Left ventricle myocardium superior (tissue), 1 donor: ENCODE results near the gene NPSR1. TPM values are rescaled to one million over a fixed set of nuclear protein-coding genes. Genes with fewer than 3 reads are reported as not detected.

ENCODE experiments used
- ATAC-seq: fragments of 200-7000 bp; cut with Tn5 transposase; one replicate; pipeline ENCODE4 v1.9.1; 2020; ENCODE audit warnings: mild to moderate bottlenecking, moderate library complexity
- DNase-seq: peaks from one replicate; pipeline ENCODE4 v3.0.0-alpha.2; 2020
- intact Hi-C: fragments of 100-400 bp; cut with micrococcal nuclease; formaldehyde crosslinking; loops from one replicate; pipeline ENCODE4 v1.11.0; 2022
- total RNA-seq: library from RNA; stranded (reverse); fragmentation: NEBNext Ultra II Directional; extraction: Animal tissue kit (Norgen Biotek cat#: 25700); gene quantifications from one replicate; pipeline ENCODE4 v1.2.1, GENCODE V29; 2021
- donor health status: DM: no; HTN: yes; CAD: no; lungs with severe emphysema.

Gene NPSR1
- total RNA-seq, 1 donor from 2014 or later, result not detected

DNA sequence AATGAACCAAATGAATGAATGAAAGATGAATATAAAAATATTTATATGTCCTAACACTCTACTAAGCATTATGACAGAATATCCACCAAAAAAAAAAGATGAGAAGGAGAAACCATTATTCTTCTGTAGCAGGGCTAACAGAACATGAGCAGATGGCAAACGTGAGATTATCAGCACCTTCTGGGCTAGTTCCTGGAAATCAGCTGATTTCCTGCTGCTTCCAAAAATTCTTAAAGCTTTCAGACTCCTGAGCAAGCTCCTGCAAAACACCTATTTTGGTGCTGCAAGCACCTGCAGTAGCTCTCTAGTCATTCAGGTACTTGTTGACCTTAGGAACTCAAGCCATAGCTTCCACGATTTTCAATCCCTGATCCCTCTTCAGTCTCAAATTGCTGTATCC lies 51.8 kb downstream of the NPSR1 start:
- DNase-seq (no peak), ATAC-seq (no peak)
- intact Hi-C loops, result no loop called here

DNA sequence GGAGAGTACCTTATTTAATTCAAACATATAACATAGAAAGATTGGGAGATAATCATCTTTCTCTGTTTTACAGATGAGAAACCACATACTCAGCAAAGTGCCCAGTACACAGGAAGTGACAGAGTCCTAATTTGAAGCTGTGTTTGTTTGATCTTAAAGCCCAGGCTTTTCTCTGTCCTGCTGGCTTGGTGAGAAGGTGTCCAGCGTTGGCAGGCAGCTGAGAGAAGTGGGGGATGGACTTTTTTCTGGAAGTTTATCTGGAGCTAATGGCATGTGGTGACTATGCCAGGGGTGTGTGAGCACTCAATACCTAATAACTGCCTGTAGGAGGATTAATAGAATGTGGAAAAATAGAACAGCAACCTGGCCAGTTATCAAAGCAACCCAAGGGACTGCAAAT lies 60.8 kb downstream of the NPSR1 start:
- ATAC-seq (peak; percentile 70), DNase-seq (no peak)
- intact Hi-C loops, result no loop called here

DNA sequence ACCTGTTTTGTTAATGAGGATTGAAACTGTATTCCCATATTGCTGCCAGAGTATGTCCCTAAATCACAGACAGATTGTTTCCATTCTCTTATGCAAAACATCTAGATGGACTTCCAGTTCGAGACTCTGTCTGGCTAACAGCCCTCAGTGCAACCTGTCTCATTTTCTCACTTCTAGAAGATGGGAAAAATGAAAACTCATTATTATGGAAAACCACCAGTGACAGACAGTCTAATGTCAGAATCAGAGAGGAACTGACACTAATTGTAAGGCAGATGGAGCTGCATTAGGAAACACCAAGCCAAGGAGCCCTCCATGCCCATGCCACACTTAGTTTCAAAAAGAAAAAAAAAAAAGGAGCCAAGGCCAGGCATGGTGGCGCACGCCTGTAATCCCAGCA lies 61.6 kb downstream of the NPSR1 start:
- no peak for ATAC-seq
- DNase-seq, result no peak
- intact Hi-C loops, result no loop called here

DNA sequence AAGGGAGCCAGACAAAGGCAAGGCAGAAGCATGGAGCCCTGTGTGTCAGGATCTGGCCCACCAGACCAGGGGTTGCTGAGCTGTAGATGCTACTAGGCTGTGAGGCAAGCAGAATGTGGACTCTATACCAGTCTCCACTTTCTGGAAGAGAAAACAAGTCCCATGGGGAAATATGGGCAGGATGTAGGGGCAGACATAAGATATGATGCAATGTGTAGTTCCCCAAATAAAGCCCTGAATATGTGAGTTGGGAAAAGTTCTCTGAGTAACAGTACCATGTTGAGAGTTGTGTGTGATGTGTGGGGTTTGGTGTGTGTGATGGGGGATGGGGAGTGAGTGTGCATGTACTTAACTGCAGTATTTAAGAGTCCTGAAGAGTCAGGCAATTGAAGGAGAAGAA lies 62.3 kb downstream of the NPSR1 start:
- intact Hi-C loops, result no loop called here
- DNase-seq, result no peak

DNA sequence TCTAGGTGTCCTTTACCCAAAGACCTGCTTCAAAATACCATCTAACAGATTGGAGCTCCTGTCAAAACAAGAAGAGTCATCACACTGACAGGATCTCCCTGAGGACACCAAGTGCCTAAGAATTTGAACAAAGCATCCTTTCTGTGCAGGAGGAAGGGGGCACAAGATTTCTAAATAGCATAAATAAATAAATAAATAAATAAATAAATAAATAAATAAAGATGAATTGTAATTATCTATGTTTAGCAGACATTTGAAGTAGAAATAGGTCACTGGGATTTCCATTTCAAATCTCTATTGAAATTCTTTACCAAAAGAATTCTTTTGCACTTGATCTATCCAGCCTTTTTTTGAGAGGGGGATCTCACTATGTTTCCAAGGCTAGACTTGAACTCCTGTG lies 65.3 kb downstream of the NPSR1 start:
- ATAC-seq, result no peak
- DNase-seq, result no peak
- intact Hi-C loops, result no loop called here

More for the DNA sequence above, 62.3 kb downstream of the NPSR1 start:
- no peak for ATAC-seq

DNA sequence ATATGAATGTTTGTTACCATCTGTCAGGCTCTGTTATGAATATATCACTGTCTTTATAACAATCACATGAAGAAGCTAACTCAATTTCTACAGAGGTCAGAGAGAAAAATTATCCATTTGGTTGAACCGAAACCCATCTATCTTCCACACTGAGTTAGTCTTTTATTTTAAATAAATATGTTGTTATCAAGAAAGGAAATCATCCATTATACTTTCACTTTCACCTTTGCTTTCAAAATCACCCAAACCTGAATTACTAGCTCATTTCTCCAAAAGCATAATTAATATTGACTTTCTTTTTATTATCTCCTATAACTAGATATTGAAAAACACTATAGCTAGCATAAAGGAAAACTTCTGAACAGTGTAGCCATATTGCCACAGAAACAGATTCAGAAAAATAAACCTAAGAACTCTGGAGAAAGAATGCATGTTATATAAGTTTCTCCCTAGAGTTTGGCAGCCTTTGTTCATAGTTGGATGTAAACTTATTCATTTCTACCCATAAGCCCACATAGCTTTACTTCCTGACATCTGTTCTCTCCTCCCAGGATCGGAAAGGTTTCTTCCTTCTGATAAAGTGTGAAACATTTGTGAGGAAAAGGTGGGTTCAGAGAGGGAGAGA lies 66.0 kb downstream of the NPSR1 start:
- DNase-seq (no peak), ATAC-seq (no peak)
- intact Hi-C loops, result no loop called here

DNA sequence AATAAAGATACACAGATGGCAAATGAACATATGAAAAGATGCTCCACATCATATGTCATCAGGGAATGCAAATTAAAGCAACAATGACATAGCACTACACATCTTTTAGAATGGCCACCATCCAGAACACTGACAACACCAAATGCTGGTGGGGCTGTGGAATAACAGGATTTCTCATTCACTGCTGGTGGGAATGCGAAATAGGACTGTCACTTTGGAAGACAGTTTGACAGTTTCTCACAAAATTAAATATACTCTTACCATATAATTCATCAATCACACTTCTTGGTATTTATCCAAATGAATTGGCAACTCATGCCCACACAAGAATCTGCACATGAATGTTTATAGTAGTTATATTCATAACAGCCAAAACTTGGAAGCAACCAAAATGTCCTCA lies 68.2 kb downstream of the NPSR1 start:
- ATAC-seq, result no peak
- no peak for DNase-seq
- intact Hi-C loops, result no loop called here

DNA sequence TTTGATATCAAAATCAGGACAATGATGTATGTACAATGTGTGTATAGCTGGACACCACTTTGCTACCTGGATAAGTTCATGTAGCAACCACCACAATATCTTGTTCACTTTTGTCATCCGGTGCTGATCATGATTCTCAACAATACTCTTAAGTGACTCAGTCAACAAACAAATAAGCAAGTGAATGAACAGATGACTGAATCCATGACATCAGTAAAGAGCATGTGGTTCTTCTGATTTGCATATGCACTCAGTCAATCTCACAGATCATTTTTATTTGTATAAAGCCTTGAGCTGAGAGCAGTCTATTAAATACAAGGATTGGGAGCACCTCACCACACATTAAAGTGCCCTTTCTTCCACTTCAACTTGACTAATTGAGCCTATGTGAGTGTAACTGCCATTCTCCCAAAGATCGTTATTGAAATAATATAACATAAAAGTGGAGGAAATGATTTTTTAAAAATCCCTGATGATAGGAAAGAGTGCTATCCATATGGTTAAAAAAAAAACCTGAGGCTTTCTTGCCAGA lies 69.5 kb downstream of the NPSR1 start:
- intact Hi-C loops, result no loop called here
- DNase-seq (no peak), ATAC-seq (no peak)

DNA sequence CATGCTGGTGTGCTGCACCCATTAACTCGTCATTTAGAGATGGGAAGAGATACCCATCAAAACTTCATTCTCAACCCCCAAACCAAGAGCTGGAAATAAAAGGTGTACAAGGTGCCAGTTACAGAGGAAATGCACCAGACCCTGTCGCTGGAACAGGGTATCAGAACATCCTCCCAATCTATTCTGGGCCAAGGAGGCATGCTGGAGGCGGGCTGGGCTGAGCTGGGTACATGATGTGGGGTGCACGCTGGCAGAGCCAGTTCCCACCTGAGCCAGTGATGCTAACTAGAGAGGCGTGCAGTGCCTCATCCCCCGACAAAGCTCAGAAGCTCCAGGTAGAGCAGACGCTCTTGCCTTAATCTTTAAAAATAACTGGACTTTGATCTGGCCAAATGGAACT lies 70.1 kb downstream of the NPSR1 start:
- ATAC-seq (no peak), DNase-seq (no peak)
- intact Hi-C loops, result no loop called here

DNA sequence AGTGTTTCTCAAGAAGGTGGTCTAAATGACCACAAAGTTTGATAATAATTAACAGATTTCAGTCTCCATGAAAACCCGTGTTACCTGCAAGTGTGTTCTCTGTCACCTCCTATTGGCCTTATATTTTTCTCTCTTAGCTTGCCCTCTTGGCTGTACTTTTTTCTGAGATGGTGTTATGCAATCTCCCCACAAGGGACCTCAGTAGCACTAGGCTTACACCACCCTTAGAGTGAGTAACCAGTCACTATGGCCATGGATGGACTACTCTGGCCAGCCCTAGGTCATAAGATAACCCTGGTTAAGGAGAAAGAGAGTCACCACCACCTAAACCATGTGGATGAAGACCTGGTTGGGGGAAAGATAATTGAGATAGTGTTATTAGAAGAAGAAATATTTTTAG lies 76.8 kb downstream of the NPSR1 start:
- intact Hi-C loops, result no loop called here
- no peak for ATAC-seq
- no peak for DNase-seq

DNA sequence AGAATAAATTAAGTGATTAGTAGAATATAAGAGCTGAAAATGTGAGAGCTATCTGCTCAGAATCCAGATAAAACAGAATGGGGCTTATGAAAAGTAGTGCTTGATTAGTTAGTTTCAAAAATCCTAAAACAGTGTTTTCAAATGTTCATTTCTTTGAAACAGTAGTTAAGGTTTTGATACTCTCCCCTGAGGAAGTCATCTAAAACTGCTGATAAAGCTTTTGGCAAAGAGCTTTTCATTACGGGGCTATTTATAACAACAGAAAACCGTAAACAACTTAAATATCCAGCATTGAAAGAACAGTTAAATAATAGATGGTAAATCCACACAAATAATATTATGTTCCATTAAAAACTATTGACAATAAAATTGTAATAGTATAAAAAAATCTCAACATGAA lies 77.5 kb downstream of the NPSR1 start:
- no peak for DNase-seq
- intact Hi-C loops, result no loop called here
- no peak for ATAC-seq

DNA sequence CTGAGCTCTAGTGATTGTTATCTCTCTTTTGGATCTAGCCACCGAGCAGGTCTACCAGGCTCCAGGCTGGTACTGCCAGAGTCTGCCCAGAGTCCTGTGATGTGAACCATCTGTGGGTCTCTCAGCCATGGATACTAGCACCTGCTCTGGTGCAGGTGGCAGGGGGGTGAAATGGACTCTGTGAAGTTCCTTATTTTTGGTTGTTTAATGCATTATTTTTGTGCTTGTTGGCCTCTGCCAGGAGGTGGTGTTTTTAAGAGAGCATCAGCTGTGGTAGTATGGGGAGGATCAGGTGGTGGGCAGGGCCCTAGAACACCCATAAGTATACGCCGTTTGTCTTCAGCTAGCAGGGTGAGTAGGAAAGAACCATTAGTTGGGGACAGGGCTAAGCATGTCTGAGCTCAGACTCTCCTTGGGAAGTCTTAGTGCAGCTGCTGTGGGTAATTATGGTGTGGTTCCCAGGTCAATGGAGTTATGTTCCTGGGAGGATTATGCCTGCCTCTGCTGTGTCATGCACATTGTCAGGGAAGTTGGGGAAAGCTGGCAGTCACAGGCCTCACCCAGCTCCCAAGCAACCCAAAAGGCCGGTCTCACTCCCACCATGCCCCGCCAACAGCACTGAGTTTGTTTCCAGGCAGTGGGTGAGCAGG lies 81.8 kb downstream of the NPSR1 start:
- ATAC-seq, result no peak
- intact Hi-C loops, result no loop called here
- no peak for DNase-seq

DNA sequence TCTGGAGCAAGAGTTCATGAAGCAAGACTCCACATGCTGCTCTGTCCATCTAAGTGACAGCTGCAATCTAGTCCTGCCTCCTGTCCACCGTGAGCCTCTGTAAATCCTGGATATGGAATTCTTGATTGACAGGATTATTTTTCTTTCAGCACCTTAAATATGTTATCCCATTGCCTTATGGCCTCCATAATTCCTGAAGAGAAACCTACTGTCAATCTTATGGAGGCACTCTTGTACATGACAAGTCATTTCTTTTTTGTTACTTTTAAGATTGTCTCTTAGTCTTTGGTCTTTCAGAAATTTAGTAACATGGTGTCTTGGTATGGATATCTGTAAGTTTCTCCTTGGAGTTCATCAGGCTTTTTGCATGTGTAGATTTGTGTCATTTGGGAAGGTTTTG lies 82.8 kb downstream of the NPSR1 start:
- DNase-seq (no peak), ATAC-seq (no peak)
- intact Hi-C loops, result no loop called here

DNA sequence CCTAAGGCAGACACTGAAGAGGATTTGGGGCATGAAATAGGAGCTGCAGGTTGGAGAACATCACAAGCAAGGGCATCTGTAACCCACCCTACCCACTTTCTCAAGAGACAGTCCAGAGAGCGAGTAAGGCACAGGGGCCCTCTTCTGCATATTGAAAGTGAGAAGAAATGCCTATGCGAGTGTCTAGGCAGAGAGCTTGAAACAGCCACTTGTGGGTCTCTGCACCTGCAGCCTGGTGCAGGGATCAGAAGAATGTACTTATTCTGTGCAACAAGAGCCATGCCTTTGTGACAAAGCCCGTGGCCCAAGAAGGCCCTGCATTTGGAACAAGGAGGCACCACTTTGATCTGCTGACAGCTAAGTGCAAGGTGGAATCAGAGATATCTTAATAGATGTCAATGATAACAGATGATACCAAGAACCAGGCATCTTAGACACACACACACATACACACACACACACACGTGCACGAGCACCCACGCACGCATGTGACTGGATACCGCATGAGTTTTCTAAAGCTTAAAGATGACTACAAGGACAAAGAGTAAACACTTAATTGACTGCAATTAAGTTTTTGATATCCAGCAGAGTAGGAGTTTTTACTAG lies 89.3 kb downstream of the NPSR1 start:
- intact Hi-C loops, result no loop called here
- DNase-seq, result no peak
- no peak for ATAC-seq

DNA sequence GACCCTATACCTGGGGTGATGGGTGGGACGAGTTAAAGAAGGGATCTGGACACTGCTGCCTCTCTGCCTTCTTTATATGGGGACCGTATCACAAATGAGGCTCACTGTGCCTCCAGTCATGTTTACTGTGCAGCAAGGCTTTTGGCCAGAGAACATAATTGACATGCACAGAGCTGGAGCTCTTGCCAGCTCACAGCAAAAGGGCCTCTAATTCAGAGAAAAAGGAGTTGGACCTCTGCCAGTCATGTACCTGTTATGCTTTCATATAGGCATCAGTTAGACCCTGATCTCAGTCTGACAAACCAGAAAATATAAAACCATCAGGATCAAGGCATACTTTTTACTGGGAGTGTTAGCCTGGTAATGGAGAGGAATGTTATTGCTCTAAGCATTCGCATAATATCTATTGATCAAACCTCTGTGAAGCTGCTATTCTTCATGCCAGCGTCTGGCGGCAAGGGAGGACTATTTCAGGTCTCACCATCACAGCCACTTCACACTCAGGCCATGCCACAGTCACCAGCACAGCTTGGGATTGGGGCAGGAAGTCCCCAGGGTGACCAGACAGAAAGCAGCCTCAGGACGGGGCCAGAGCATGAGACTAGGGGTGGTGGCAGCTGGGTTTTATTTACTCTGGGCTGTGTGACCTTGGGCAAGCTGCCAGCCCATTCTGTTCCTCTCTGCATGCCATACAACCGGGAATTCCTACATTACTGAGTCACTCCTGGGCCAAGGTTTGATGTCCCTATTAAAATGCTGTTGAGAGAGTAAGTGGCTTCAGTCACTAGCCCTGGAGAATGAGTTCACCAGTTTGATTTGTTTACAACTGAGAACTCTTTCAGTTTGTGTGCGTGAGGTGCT lies 90.1 kb downstream of the NPSR1 start:
- DNase-seq, result peak; percentile 87
- ATAC-seq, result peak; percentile 98
- intact Hi-C loops, result no loop called here

DNA sequence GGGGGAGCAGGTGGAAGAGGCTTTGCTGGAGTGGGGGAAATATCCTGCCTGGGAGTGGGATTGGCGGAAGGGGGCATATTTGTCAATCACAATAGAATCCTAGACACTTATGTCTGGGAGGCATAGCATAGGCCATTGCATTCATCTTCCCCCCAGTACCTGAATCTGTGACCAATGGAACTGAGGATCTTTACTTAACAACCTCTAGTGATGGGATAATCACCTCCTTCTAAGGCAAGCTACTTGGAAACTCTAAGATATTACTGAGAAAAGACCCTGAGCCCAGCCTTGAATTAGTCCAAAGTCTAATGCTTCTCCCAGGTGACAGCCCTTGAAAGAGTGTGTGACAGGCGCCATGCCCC lies 90.7 kb downstream of the NPSR1 start:
- intact Hi-C loops, result no loop called here
- no peak for DNase-seq
- no peak for ATAC-seq

DNA sequence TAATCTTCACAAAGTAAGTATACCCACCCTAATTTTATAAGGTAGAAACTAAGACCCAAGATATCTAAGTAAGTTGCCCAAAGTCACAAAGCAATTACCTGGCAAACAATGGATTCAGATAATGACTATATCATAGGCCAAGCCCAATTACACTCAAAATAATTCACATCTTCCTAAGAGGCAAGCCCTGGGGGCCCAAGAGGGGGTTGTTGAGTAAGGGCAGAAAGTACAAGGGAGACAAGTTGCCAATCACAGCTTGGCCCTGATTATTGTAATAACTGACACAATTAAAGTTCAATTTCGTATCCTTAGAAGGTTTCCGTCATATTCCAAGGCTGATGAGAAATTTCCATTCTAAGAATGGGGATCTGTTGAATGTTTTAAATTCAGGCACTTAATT lies 91.4 kb downstream of the NPSR1 start:
- DNase-seq (no peak), ATAC-seq (no peak)
- intact Hi-C loops, result no loop called here

DNA sequence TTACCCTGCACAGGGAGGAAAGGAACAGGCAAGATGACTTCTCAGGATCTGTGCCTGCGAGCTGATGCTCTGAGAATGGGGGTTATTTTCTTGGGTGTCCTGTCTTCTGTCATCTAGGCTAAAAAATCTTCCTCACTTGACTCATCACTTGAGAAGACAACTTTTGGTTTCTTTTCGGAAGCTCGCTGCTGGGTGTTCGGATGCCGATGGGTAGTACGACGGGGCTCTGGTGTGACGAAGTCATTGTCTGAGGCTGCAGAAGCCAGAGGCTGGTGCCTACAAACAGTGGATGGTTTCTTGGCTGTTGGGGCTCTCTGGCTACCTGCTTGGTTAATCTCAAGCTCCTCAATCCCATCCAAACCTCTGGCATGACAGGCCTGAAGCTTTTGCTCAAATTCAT lies 92.2 kb downstream of the NPSR1 start:
- no peak for DNase-seq
- no peak for ATAC-seq
- intact Hi-C loops, result no loop called here

DNA sequence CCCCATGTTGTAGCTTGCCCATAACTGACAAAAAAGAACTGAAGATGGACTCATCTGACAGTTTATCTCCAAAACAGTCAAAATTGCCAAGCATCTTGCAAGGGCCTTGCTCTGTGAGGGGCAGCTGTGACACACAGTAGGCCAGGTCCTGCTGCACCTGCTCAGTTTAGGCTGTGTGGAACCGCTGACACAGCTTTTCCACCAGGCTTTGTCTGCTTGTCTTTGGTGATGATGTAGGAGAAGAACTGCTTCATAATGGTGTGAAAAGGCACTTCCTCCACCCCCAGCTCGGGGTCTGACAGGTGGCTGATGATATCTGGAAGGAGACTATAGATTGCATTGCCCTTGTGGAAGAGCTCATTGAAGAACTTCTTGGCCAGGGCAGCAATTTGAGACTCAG lies 92.6 kb downstream of the NPSR1 start:
- intact Hi-C loops, result no loop called here
- DNase-seq, result no peak
- ATAC-seq, result no peak
